PC-9 (cell line): ENCODE results near the gene NALCN. TPM values are rescaled to one million over a fixed set of nuclear protein-coding genes. Genes with fewer than 3 reads are reported as not detected.

ENCODE experiments used
- BruUV-seq: library from RNA; stranded (reverse); fragments of 400-500 nt; replicated peaks from 2 replicates; lab custom pipeline; 2021; lab: Mats Ljungman, UMichigan
- CTCF ChIA-PET: fragments of 300-600 bp; sonication (Branson Sonifier 250); formaldehyde crosslinking; loops from one replicate; lab custom pipeline; 2022; ENCODE audit warnings: antibody characterized with exemption; lab: Charles Lee
- POLR2A ChIA-PET: fragments of 300-600 bp; sonication (Branson Sonifier 250); formaldehyde crosslinking; loops from one replicate; lab custom pipeline; 2022; ENCODE audit warnings: antibody characterized with exemption; ENCODE audit not compliant: unreplicated experiment; lab: Charles Lee
- DNase-seq, 2 experiments: peaks; one replicate each; pipeline versions ENCODE4 v3.0.0 to v3.0.0-alpha.2; 2015 to 2022; ENCODE audit warnings: mixed read lengths in 1 of 2
- H2AFZ ChIP-seq: fragments of 200-600 bp; sonication (generic); 2 replicates; pipeline ENCODE4 v1.8.1; 2017; ENCODE audit warnings: antibody characterized with exemption
- H3F3A ChIP-seq: fragments of 200-600 bp; sonication (generic); 2 replicates; pipeline ENCODE4 v1.8.1; 2017; ENCODE audit warnings: antibody characterized with exemption, mild to moderate bottlenecking, low read depth; ENCODE audit not compliant: insufficient read depth
- H3K27ac ChIP-seq: fragments of 200-600 bp; sonication (generic); 2 replicates; pipeline ENCODE4 v1.6.1; 2016; ENCODE audit warnings: mixed run types
- H3K27me3 ChIP-seq: fragments of 200-600 bp; sonication (generic); 2 replicates; pipeline ENCODE4 v1.6.1; 2016; ENCODE audit warnings: low read depth, mixed run types; ENCODE audit not compliant: insufficient read depth
- H3K36me3 ChIP-seq: fragments of 200-600 bp; sonication (generic); 2 replicates; pipeline ENCODE4 v1.6.1; 2016; ENCODE audit warnings: low read depth, mixed run types
- H3K4me1 ChIP-seq: fragments of 200-600 bp; sonication (generic); replicated peaks from 2 replicates; pipeline ENCODE4 v1.6.1; 2016; ENCODE audit warnings: mixed run types; ENCODE audit not compliant: insufficient read depth
- H3K4me2 ChIP-seq: fragments of 200-600 bp; sonication (generic); 2 replicates; pipeline ENCODE4 v1.6.1; 2017; ENCODE audit warnings: mixed run types
- H3K4me3 ChIP-seq: fragments of 200-600 bp; sonication (generic); 2 replicates; pipeline ENCODE4 v1.6.1; 2016; ENCODE audit warnings: mixed run types
- H3K79me2 ChIP-seq: fragments of 200-600 bp; sonication (generic); 2 replicates; pipeline ENCODE4 v1.6.1; 2017; ENCODE audit warnings: low read depth, mixed run types
- H3K9me2 ChIP-seq: fragments of 200-600 bp; sonication (generic); 2 replicates; pipeline ENCODE4 v1.8.1; 2017; ENCODE audit warnings: mild to moderate bottlenecking; ENCODE audit not compliant: insufficient read depth
- H3K9me3 ChIP-seq: fragments of 200-600 bp; sonication (generic); 2 replicates; pipeline ENCODE4 v1.8.1; 2016; ENCODE audit warnings: low read depth; ENCODE audit not compliant: insufficient read depth
- H4K20me1 ChIP-seq: fragments of 200-600 bp; sonication (generic); 2 replicates; pipeline ENCODE4 v1.8.1; 2017; ENCODE audit not compliant: insufficient read depth
- CTCF ChIP-seq: fragments of 200-600 bp; sonication (generic); conservative IDR thresholded peaks from 2 replicates; pipeline ENCODE4 v1.6.1; 2017; ENCODE audit warnings: mixed run types, antibody characterized with exemption, mild to moderate bottlenecking, moderate library complexity
- EZH2 ChIP-seq: fragments of 200-600 bp; sonication (generic); IDR thresholded peaks from 2 replicates; pipeline ENCODE4 v1.8.0; 2017; ENCODE audit warnings: antibody characterized with exemption, low read depth
- intact Hi-C: fragments of 100-400 bp; cut with micrococcal nuclease; formaldehyde crosslinking; loops from one replicate; pipeline ENCODE4 v1.10.0; 2022; ENCODE audit not compliant: unreplicated experiment
- total RNA-seq: library from RNA; stranded (reverse); gene quantifications from 2 replicates; pipeline ENCODE4 v1.2.3, GENCODE V29; 2021

NALCN gene
- total RNA-seq, 1 experiment from 2014 or later = 7.7 TPM

GRCh38 chr13:101331731-101332130 lies 84.6 kb downstream of the NALCN start:
- Histone ChIP-seq H3K27ac (no peak overlapping the region), H3K27me3 (no peaks in the 10 kb centered on the region), H3K9me2 (no peaks in the 10 kb centered on the region), H2AFZ (no peak overlapping the region), H3K36me3 (no peaks in the 10 kb centered on the region), H3K4me1 (no peaks in the 10 kb centered on the region), H3F3A (no peaks in the 10 kb centered on the region; the same call in 1 of the 2 replicates), H3K4me3 (no peak overlapping the region), H3K79me2 (no peaks in the 10 kb centered on the region), H3K4me2 (no peak overlapping the region), H3K9me3 (no peaks in the 10 kb centered on the region), H4K20me1 (no peaks in the 10 kb centered on the region)
- ChIA-PET CTCF (no interaction called here), POLR2A (no interaction called here)
- BruUV-seq = no TSS peak
- intact Hi-C loops = no loop called here
- no peak for DNase-seq
- no peak for TF ChIP-seq EZH2
- no peak for TF ChIP-seq CTCF

- no peaks in the 10 kb centered on the region for H3K9me3 ChIP-seq
- H3K36me3 ChIP-seq = no peaks in the 10 kb centered on the region; the same call in 1 of the 2 replicates
- H3K27ac ChIP-seq = no peak overlapping the region
- H3K79me2 ChIP-seq = no peaks in the 10 kb centered on the region
- TF ChIP-seq CTCF (no peak), EZH2 (no peak)
- no peak overlapping the region for H3K4me3 ChIP-seq
- BruUV-seq = no TSS peak
- no peak overlapping the region for H2AFZ ChIP-seq
- no peaks in the 10 kb centered on the region for H3F3A ChIP-seq
- POLR2A ChIA-PET = no interaction called here
- H3K9me2 ChIP-seq = peaks cover 4% of the 10 kb centered on the region; the same call in 1 of the 2 replicates
- H3K4me2 ChIP-seq = no peak overlapping the region
- DNase-seq = no peak
- CTCF ChIA-PET = no interaction called here
- H3K4me1 ChIP-seq = no peaks in the 10 kb centered on the region
- intact Hi-C loops = no loop called here
- no peaks in the 10 kb centered on the region for H3K27me3 ChIP-seq
- H4K20me1 ChIP-seq = no peaks in the 10 kb centered on the region
Measured at GRCh38 chr13:101327871-101328270, 88.4 kb downstream of the NALCN start.

- H3K4me2 ChIP-seq = no peak overlapping the region
- CTCF ChIA-PET = no interaction called here
- H3K9me3 ChIP-seq = no peaks in the 10 kb centered on the region
- H3K36me3 ChIP-seq = no peaks in the 10 kb centered on the region; the same call in 1 of the 2 replicates
- BruUV-seq = no TSS peak
- H2AFZ ChIP-seq = no peak overlapping the region
- H4K20me1 ChIP-seq = no peaks in the 10 kb centered on the region
- H3K27ac ChIP-seq = no peak overlapping the region
- no peaks in the 10 kb centered on the region for H3K27me3 ChIP-seq
- H3F3A ChIP-seq = no peaks in the 10 kb centered on the region; the same call in 1 of the 2 replicates
- no peaks in the 10 kb centered on the region for H3K79me2 ChIP-seq
- no peak for TF ChIP-seq CTCF
- TF ChIP-seq EZH2 = no peak
- peaks cover 4% of the 10 kb centered on the region; the same call in 1 of the 2 replicates for H3K9me2 ChIP-seq
- H3K4me3 ChIP-seq = no peak overlapping the region
- intact Hi-C loops = no loop called here
- POLR2A ChIA-PET = no interaction called here
- no peaks in the 10 kb centered on the region for H3K4me1 ChIP-seq
- no peak for DNase-seq
Measured at GRCh38 chr13:101326710-101327109, 89.6 kb downstream of the NALCN start.
